OCI-LY3 (cell line): ENCODE measurements around the gene DDIAS.

Experiments
- CTCF ChIP-seq: fragments of 200-600, 300-600 bp; sonication (generic); IDR thresholded peaks from 2 replicates; pipeline ENCODE4 v1.5.1; 2014; ENCODE audit warnings: antibody characterized with exemption, low read length, low read depth
- EZH2phosphoT487 ChIP-seq: fragments of 200-600 bp; shearing (Covaris generic); IDR thresholded peaks from 2 replicates; pipeline ENCODE4 v1.6.1; 2018; ENCODE audit warnings: antibody characterized with exemption, mixed run types, low read depth

GRCh38 chr11:82939456-82939855 is 37.9 kb downstream of the DDIAS start:
- no peak for TF ChIP-seq CTCF
- TF ChIP-seq EZH2phosphoT487, result no peak
